VCaP (cell line): Measurements from ENCODE around the gene CES4A.
"Not testable (repeated sequence)": the region's sequence is repeated elsewhere in the genome, so short reads cannot be mapped to it uniquely, and the experiment has no call there.

Experiments
- H3K27ac ChIP-seq: fragments of 450-650 bp; 2 replicates; pipeline ENCODE4 v1.5.1; 2017
- CTCF ChIP-seq: fragments of 450-650 bp; conservative IDR thresholded peaks from 2 replicates; pipeline ENCODE4 v1.5.1; 2017; ENCODE audit warnings: mild to moderate bottlenecking, moderate library complexity

Gene CES4A

GRCh38 chr16:67035364-67035763, 47.0 kb downstream of the CES4A start:
- no peak for TF ChIP-seq CTCF
- H3K27ac ChIP-seq = no peak overlapping the region

GRCh38 chr16:67036323-67036741, 47.9 kb downstream of the CES4A start:
- TF ChIP-seq CTCF = no peak
- H3K27ac ChIP-seq = peak overlapping the region; percentile 61

DNA sequence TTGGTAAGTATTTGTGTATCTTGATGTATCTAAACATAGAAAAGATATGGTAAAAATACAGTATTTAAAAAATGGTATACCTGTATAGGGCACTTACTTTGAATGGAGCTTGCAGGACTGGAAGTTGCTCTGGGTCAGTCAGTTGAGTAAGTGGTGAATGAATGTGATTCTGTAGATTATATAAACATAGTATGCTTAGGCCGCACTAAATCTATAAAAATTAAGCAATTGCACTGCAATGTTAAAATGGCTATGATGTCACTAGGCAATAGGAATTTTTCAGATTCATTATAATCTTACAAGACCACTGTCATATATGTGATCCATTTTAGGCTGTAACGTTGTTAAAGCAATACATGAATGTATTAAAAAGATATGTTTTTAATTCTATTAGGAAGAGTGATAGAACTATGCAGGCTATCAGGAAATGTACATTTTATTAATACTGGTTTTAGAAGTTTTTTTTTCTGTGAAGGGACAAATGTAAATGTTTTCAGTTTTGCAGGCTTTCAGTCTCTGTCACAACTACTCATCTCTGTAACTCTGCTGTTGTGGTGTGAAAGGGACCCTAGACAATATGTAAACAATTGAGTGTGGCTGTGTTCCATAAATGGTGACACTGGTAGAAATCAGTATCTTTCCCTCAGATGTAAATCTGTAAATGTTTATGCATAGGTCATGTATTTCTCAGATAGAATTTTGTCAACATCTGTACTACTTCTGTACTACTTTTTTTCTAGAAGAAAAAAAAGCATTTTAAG, 51.1 kb downstream of the CES4A start:
- H3K27ac ChIP-seq = no peak overlapping the region
- no peak for TF ChIP-seq CTCF

DNA sequence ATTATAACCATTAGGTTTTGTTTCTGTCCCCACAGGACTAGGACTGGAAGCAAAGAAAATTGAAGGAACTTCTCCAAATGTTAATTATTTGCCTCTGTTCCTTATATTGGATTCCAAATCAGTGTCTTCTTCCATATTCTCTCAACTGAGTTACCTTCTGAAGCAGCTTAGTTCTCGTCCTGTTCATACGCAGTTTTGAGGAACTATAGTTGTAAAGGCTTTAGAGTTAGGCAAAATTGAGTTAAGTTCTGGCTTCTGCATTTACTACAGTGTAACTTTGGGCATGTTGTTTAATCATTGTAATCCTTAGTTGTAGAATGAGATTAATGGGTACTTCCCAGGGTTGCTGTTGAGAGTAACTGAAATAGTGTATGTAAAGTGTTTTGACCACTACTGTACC, 51.8 kb downstream of the CES4A start:
- no peak overlapping the region for H3K27ac ChIP-seq
- no peak for TF ChIP-seq CTCF

DNA sequence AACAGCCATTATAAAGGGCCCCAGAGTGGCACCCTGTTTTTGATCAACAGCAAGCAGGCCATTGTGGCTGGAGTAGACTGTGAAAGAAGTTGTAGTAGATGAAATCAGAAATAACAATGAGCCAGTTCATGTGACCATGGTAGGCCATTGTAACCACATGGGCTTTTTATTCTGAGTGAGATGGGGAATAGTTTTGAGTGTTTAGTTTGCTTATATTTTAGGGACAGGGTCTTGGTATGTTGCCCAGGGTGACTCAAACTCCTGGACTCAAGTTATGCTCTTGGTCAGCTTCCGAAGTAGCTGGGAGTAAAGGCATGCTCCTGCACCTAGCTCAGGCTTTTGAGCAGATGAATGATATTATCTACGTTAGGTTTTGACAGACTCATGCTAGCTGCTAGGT, 52.5 kb downstream of the CES4A start:
- no peak overlapping the region for H3K27ac ChIP-seq
- TF ChIP-seq CTCF = no peak

- not testable (repeated sequence) for H3K27ac ChIP-seq
Measured at GRCh38 chr16:67041520-67041919, 53.1 kb downstream of the CES4A start.

GRCh38 chr16:67043420-67043819, 55.0 kb downstream of the CES4A start:
- no peak overlapping the region for H3K27ac ChIP-seq
- TF ChIP-seq CTCF = no peak

- no peak for TF ChIP-seq CTCF
- H3K27ac ChIP-seq = no peak overlapping the region
Measured at GRCh38 chr16:67050796-67051195, 62.4 kb downstream of the CES4A start.
